Endometrial microvascular endothelial cells (primary cell): Measurements from ENCODE around the gene PARP9. TPM values are rescaled to one million over a fixed set of nuclear protein-coding genes. Genes with fewer than 3 reads are reported as not detected.

Experiments
- in situ Hi-C: cut with HindIII; loops from 2 replicates; pipeline ENCODE4 v1.10.0; 2017; ENCODE audit warnings: low sequenced_read_pairs, low pct_unique_long_range_greater_than_20kb; ENCODE audit errors: inconsistent ontology term
- total RNA-seq: library from RNA; depleted of rRNA; stranded (reverse); fragments of >200 nt; gene quantifications from one replicate; pipeline ENCODE4 v1.2.3, GENCODE V29; 2015; ENCODE audit errors: inconsistent ontology term

Gene PARP9
- 36.3 TPM for total RNA-seq

DNA sequence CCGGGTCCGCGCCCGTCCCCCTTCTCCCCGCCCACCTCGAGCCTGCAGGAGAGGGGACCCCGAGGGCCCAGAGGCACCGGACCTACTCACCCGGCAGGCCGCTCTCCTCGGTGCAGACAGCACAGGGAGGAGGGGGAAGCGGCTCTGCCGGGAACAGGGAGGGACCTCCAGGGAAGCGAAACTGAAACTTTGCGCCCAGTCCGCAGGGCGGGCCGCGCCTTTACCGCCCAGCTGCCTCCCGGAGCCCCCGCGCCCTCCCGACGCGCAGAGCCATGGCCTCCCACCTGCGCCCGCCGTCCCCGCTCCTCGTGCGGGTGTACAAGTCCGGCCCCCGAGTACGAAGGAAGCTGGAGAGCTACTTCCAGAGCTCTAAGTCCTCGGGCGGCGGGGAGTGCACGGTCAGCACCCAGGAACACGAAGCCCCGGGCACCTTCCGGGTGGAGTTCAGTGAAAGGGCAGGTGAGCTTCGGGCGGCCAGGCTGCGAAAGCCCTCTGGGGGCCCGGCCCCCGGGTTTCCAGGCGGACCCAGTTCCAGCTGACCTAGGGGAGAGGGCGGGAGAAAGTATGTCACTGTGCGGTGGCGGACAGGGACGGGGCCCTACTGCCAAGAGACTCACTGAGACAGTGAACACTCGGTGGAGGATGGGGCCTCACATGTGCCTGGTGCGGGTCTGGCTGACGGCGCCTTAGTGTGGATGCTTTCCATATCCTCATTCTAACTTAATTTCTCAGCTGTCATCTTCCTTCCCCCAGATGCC is at the start of gene PARP9, which contains the start of gene DTX3L:
Gene PARP9, minus strand, starts transcription at position 146 of the 758 bp plus-strand sequence. CDS start 4,680 bp downstream, outside the sequence.
Gene DTX3L, plus strand, starts transcription at position 184 of the 758 bp plus-strand sequence. Its CDS starts 89 bp downstream, at position 273.
- in situ Hi-C loops: no loop called here

DNA sequence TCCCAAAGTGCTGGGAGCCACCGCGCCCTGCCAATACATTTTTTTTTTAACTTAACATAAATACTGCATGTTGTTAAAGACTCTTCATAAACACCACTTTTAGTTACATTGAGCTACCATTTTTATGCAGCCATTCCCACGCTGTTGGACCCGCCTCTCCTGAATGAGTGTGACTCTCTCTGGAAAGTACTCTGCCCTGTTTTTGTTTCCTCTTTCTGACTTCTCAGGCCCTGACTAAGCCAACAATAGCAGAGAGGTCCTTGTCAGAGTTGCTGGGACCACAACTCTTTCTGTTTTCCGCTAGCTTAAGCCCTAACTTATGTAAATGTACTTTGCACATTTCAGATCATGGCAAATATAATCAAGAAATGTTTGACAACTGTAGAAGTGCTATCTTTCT is 48.6 kb upstream of the PARP9 start:
- in situ Hi-C loops: no loop called here

DNA sequence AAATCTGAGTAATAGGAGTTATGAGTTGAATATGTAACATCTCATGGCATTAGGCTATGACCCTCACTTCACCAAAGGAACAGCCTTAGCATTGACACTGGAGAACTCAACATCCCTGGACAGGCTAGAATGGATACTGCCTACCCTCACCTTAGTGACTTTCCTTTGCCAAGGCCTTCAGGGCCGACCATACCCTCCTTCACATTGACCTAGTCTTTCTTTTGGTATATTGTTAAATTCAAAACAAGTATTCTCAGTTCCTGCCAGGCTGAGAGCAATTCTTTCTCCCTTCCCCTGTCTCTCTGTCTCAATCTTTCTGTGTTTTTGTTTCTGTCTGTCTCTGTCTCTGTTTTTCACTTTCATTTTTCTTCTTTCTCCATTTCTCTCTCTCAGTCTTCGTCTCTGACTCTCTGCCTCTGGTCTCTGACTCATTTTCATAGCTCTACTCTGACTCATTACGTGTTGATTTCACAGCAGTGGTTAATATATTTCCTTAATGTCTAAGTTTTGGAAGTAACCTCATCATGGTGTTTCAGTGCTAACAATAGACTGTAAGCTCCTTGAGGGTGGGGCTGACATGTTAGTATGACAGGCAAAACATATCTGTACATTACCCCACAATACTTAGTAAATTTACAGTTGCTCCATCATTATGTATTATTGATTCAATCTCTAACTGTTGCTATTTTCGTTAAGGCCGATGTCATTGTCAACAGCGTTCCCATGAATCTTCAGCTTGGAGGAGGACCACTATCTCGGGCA is 45.9 kb upstream of the PARP9 start:
- in situ Hi-C loops: no loop called here

DNA sequence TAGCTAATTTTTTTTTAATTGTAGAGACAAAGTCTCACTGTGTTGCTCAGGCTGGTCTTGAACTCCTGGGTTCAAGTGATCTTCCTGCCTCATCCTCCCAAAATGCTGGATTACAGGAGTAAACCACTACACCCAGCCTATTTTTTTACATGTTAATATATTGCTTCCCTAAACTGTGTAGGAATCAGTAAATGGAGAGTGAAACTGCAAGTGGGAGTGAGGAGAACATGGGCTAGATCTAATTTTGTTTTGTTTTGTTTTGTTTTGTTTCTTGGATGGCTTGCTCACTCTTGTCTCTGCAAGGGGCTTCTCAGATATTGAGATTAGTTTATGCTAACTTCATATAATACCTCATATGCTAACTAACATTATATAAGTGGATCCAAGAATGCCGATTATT is 44.8 kb upstream of the PARP9 start:
- in situ Hi-C loops: no loop called here

DNA sequence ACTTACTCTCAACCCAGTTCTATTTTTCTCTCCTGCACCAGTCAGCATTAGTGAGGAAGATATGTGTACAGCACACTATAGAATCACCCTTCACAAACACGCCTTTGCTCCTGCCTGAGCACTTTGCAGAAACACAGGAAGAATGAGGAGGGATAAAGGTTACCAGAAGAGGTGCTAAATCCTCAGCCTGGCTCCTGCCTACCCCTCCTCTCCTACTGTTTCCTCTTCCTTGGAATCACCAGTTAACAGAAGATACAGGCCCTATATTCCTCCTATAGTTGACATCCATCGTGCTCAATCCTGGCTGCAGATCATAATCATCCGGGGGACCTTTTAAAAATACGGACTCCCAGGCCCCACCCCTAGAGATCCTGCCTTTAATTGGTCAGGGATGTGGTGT is 42.2 kb upstream of the PARP9 start:
- in situ Hi-C loops: no loop called here

DNA sequence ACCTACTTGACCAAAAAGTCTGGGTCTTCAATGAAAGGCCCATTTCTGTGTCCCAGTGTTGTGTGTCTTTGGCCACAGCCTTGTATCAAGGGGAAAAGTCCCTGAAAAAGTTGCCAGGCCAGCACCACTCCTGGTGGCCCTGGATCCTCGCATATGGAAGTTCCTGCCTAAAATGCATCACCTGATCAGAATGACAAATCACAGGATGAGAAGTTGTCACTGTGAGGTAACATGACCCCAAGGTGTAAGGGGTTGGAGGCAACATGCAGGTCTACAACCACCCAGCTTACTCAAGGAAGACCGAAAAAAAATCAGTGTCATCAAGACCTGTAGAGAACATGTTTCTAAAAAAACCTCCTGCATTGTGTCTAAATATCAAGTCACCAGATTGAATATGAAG is 39.0 kb upstream of the PARP9 start:
- in situ Hi-C loops: no loop called here

DNA sequence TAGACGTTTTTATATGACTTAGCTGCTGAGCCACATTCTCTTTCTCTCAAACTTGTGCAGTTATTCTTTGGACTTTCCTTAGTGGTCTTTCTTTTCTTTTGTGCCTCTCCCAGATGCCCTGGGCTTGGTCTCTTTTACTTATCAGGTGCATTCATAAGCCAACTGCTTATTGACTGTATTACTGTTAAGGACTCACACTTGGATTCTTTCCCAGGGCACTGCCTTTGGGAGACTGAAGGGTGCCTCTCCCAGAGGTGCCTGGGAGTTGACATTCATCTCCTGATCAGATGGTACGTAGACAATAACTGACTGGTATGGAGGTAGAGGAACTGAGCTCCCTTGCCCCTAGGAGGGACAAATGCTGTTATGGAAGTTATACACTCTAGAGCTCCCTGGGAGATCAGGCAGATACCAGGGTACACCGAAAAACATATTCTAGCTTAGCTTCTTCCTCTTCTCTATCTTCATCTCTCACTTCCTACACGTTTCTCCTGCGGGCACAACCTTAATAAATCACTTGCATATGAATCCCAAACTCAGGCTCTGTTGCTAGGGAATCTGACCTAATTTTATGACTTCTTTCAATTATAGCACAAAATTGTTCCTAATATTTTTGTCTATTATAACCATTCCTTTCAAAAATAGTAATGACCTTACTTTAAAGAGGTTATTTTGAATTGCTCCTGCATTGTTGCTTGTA is 38.1 kb upstream of the PARP9 start:
- in situ Hi-C loops: no loop called here

DNA sequence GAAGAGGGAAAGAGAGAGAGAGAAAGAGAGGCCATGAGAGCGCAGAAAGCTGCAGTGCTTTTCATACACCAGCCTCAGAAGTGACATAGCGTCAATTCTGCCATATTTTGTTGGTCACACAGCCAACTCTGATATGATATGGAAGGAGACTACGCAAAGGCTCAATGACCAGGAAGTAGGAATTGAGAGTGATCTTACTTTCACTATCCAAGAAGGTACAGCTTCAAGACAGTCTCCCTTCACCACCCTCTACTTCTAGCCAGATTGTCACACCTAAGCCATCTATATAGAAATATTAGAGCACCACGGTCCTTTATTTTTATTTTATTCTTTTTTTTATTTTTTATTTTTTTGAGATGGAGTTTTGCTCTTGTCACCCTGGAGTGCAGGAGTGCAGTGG is 34.5 kb upstream of the PARP9 start:
- in situ Hi-C loops: no loop called here

DNA sequence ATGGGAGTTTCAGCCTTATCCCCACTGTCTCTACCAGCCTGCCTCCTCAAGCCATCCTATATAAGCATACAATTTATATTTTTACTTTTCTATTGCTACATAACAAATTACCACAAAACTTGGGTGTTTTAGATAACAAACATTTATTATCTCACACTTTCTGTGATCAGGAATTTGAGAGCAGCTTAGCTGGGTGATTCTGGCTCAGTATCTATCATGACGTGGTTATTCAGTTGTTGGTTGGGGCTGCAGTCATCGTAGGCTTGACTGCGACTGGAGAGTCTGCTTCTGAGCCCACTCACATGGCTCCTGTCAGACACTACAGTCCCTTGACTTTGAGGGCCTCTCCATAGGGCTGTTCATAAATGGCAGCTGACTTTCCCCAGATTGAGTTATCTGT is 34.1 kb upstream of the PARP9 start:
- in situ Hi-C loops: no loop called here

DNA sequence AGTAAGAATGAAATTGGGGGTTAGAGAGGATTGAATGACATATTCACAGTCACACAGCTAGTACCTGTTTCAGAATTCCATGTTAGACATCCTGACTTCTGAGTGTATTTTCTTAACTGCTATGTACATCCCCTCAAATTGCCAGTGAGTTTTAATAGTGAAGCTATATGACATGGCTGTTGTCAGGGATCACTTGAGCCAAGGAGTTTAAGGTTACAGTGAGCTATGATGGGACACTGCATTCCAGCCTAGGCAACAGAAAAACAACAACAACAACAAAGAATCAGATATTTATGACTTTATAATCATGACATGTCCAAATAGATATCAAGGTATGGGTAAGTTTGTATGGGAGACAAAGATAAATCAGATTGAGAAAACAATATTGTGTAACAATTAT is 29.9 kb upstream of the PARP9 start:
- in situ Hi-C loops: no loop called here

DNA sequence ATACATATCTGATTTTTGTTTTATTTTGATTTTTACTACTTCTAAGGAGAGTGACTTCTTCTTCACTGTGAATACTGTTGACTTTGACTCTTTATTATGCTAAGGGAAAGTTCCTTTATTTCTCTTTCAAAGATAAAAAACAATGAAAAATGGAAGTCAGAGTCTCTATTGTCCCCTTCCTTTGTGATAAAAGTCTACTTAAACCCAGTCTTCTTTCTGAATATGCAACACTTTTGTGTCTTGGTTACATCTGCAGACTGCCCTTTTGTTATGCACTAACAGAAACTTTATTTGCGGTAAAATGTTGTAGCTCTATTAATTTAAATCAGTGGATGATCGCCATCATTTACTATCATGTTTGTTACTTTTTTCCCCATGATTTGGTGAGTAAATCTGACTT is 26.5 kb upstream of the PARP9 start:
- in situ Hi-C loops: no loop called here

DNA sequence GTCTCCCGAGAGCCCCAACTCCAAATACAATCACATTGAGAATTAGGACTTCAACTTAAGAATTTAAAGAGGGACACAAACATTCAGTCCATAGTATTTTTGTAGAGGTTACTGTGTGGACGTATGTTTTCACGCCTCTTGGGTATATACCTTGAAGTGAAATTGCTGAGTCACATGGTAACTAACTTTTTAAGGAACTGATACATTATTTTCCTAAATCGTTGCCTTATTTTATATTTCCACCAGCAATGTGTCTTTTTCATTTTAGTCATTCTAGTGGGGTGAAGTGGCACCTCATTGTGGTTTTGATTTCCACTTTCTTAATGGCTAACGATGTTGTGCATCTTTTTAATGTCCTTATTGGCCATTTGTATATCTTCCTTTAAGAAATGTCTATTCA is 25.2 kb upstream of the PARP9 start:
- in situ Hi-C loops: no loop called here

DNA sequence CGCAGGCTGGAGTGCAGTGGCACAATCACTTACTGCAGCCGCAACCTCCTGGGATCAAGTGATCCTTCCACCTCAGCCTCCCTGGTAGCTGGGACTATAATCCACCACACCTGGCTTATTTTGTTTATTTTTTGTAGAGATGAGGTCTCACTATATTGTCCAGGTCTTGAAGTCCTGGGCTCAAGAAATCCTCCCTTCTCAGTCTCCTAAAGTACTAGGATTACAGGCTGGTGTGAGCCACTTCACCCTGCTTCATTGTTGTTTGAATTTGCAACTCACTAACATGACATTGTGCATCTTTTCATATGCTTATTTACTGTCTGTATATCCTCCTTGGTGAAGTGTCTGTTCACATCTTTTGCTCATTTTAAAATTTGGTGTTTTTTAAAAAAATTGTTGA is 23.5 kb upstream of the PARP9 start:
- in situ Hi-C loops: no loop called here

DNA sequence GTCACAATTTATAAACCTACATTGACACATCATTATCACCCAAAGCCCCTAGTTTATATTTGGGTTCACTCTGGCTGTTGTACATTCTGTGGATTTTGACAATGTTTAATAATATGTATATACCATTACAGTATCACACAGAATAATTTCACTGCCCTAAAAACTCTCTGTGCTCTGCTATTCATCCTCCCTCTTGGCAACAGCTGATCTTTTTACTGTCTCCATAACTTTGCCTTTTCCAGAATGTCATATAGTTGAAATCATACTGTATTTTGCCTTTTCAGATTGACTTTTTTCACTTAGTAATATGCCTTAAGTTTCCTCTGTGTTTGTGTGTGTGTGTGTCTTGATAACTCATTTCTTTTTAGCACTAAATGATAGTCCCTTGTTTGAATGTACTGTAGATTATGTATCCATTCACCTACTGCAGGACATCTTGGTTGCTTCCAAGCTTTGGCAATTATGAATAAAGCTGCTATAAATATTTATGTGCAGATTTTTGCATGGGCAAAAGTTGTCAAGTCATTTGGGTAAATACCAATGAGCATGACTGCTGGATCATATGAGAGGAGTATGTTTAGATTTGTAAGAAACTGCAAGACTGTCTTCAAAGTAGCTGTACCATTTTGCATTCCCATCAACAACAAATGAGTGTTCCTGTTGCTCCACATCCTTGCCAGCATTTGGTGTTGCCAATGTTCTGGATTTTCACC is 22.8 kb upstream of the PARP9 start:
- in situ Hi-C loops: no loop called here

DNA sequence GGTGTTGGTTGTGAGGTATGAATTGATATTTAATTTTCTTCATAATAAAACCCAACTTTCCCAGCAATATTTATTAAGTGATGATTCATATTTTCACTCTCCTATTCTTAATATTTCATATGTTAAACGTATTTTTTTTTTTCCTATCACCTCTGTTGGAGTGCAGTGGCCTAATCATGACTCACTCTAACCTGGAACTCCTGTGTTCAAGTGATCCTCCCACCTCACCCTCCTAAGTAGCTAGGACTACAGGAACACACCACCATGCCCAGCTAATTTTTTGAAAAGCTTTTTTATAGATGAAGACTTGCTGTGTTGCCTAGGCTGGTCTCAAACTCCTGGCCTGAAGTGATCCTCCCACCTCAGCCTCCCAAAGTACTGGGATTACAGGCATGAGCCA is 22.0 kb upstream of the PARP9 start:
- in situ Hi-C loops: no loop called here

DNA sequence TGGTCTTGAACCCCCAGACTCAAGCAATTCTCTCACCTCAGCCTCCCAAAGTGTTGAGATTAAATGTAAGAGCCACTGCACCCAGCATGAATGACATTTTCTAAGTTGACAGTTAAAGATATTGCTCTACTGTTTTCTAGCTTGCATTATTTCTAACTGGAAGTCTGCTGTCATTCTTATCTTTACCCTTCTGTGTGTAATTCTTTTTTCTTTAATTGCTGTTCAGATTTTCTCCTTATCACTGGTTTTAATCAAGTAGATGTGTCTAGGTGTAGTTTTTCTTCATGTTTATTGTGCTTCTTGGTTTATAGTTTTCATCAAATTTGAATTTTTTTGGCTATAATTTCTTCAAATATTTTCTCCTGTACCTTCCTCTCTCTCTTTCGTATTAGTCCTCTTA is 18.3 kb upstream of the PARP9 start:
- in situ Hi-C loops: no loop called here

DNA sequence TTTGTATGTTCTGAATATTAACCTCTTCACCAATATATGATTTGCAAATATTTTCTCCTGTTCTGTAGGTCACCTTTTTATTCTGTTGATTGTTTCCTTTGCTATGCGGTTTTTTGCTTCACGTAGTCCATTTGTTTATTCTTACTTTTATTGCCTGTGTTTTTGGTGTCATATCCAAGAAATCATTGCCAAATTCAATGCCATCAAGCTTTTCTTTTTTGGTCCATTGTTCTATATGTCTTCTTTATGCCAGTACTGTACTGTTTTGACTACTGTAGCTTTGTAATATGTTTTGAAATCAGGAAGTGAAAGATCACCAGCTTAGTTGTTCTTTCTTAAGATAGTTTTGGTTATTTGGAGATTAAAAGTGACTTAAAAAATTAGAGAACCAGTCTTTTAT is 17.5 kb upstream of the PARP9 start:
- in situ Hi-C loops: no loop called here

DNA sequence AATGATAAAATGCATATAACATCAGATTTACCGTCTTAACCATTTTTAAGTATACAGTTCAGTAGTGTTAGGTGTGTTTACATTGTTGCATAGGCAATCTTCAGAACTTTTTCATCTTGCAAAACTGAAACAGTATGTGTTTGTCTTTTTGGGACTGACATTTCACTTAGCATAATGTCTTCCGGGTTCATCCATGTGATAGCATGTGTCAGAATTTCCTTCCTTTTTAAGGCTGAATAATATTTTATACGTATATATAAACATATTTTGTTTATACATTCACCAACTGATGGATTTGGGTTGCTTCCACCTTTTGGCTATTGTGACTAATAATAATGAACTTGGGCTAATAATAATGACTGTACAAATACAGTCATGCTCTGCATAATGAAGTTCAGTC is 16.4 kb upstream of the PARP9 start:
- in situ Hi-C loops: no loop called here

DNA sequence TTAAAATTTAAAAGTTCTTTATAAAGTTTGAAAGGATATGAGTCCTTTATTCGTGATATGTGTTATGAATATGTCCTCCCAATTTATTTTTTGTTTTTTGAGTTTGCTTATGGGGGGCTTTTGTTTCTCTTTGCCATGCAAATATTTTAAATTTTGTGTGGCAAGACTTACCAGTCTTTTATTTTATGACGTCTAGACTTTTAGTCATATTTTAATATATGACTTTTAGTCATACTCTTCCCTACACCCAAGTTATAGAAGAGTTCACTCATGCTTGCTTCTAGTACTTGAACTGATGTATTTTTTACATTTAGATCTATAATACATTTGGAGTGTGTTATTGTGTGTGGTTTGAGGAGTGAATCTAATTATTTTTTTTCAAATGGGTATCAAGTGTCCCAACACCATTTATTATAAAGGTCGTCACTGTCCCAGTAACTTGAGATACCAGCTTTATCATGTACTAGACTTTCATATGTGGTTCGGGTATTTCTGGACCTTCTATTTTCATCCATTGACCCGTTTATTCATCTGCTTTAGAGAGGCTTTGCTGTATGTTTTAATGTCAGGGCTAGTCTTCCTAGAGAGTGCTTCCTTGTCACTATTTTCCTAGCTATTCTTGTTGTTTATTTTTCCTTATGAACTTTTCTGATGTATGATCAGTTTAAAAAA is 14.1 kb upstream of the PARP9 start:
- in situ Hi-C loops: no loop called here
